Caki2 (cell line): ENCODE results near the gene CCDC169. TPM values are rescaled to one million over a fixed set of nuclear protein-coding genes. Genes with fewer than 3 reads are reported as not detected.
"Not testable (repeated sequence)": the region's sequence is repeated elsewhere in the genome, so short reads cannot be mapped to it uniquely, and the experiment has no call there.

ENCODE experiments used
- DNase-seq: peaks from one replicate; pipeline ENCODE4 v3.0.0-alpha.2; 2015; ENCODE audit warnings: low read depth
- in situ Hi-C: cut with HindIII; loops from 2 replicates; pipeline ENCODE4 v1.10.0; 2016; ENCODE audit warnings: low sequenced_read_pairs, low pct_unique_long_range_greater_than_20kb, mixed read lengths
- total RNA-seq: library from RNA; depleted of rRNA; stranded (reverse); fragments of >200 nt; shearing (Covaris generic); gene quantifications from 2 replicates; pipeline ENCODE4 v1.2.3, GENCODE V29; 2014; ENCODE audit warnings: low replicate concordance; rRNA removed

Gene CCDC169
- total RNA-seq: not detected in 2 replicates

- in situ Hi-C loops: no loop called here
- peak; percentile 52 for DNase-seq
Measured at GRCh38 chr13:36297366-36298338, at the start of gene CCDC169. TSS of gene CCDC169 (minus strand) at chr13:36297814. CDS start at chr13:36297719, 95 bp downstream.

- in situ Hi-C loops: no loop called here
- DNase-seq: peak; percentile 84
Measured at GRCh38 chr13:36346222-36347083, 48.8 kb upstream of the CCDC169 start, which contains the start of gene SPART. TSS of gene SPART (minus strand) at chr13:36346394. CDS start at chr13:36335830, 10,564 bp downstream.

GRCh38 chr13:36345438-36346221, 48.0 kb upstream of the CCDC169 start:
- peak; percentile 60 for DNase-seq

GRCh38 chr13:36344886-36345437, 47.3 kb upstream of the CCDC169 start:
- DNase-seq: no peak
- in situ Hi-C loops: no loop called here

More at GRCh38 chr13:36345438-36346221, 48.0 kb upstream of the CCDC169 start:
- in situ Hi-C loops: no loop called here

- DNase-seq: peak; percentile 33
- in situ Hi-C loops: no loop called here
Measured at GRCh38 chr13:36344173-36344572, 46.6 kb upstream of the CCDC169 start.

- peak; percentile 11 for DNase-seq
- in situ Hi-C loops: no loop called here
Measured at GRCh38 chr13:36343766-36344165, 46.2 kb upstream of the CCDC169 start.

GRCh38 chr13:36342715-36343114, 45.1 kb upstream of the CCDC169 start:
- no peak for DNase-seq
- in situ Hi-C loops: no loop called here

- DNase-seq: no peak
Measured at GRCh38 chr13:36341718-36342117, 44.1 kb upstream of the CCDC169 start.

GRCh38 chr13:36339600-36340155, 42.1 kb upstream of the CCDC169 start:
- in situ Hi-C loops: no loop called here
- DNase-seq: no peak

More at GRCh38 chr13:36341718-36342117, 44.1 kb upstream of the CCDC169 start:
- in situ Hi-C loops: no loop called here

GRCh38 chr13:36337938-36338641, 40.5 kb upstream of the CCDC169 start:
- in situ Hi-C loops: no loop called here

GRCh38 chr13:36332986-36333385, 35.4 kb upstream of the CCDC169 start:
- no peak for DNase-seq
- in situ Hi-C loops: no loop called here

More at GRCh38 chr13:36337938-36338641, 40.5 kb upstream of the CCDC169 start:
- no peak for DNase-seq

GRCh38 chr13:36332255-36332654, 34.6 kb upstream of the CCDC169 start:
- DNase-seq, in situ Hi-C loops: not testable (repeated sequence)

- in situ Hi-C loops: no loop called here
- no peak for DNase-seq
Measured at GRCh38 chr13:36331280-36331679, 33.7 kb upstream of the CCDC169 start.

- no peak for DNase-seq
- in situ Hi-C loops: no loop called here
Measured at GRCh38 chr13:36329361-36329760, 31.7 kb upstream of the CCDC169 start.

- no peak for DNase-seq
- in situ Hi-C loops: no loop called here
Measured at GRCh38 chr13:36328821-36329220, 31.2 kb upstream of the CCDC169 start.

GRCh38 chr13:36325912-36326311, 28.3 kb upstream of the CCDC169 start:
- in situ Hi-C loops: no loop called here
- no peak for DNase-seq

GRCh38 chr13:36324881-36325280, 27.3 kb upstream of the CCDC169 start:
- in situ Hi-C loops, DNase-seq: not testable (repeated sequence)
